HG02973 (cell line): Measurements from ENCODE around the gene SPDYE18.
"Not testable (repeated sequence)": the region's sequence is repeated elsewhere in the genome, so short reads cannot be mapped to it uniquely, and the experiment has no call there.

Source experiments
- ATAC-seq: cut with Tn5 transposase; IDR thresholded peaks from one replicate; pipeline ENCODE4 v1.9.1; 2021; ENCODE audit warnings: moderate library complexity; ENCODE audit not compliant: unreplicated experiment

Gene SPDYE18

GRCh38 chr7:77062557-77062956 lies at the start of gene SPDYE18:
Gene SPDYE18 (minus strand): TSS chr7:77062558. CDS start chr7:77060512, 2,046 bp downstream.
- ATAC-seq: not testable (repeated sequence)

DNA sequence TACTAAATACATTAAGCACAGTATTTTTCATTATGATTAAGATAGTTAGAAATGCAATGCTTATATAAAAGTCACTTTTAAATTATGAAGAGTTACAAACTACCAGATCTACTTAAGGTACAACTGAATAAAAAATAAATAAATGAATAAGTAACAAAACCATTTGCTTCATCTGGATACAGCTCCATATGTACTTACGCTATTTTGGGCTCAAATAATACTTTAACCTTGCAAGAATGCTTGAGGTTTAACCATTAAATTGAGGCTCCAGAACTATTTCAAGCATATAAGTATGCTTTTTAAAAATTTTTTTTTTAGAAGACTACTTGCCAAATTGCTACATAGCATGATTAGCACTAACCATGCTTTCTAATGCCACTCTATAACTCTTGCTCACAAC lies 46.0 kb upstream of the SPDYE18 start:
- not testable (repeated sequence) for ATAC-seq

GRCh38 chr7:77107659-77108058 lies 45.3 kb upstream of the SPDYE18 start:
- not testable (repeated sequence) for ATAC-seq

DNA sequence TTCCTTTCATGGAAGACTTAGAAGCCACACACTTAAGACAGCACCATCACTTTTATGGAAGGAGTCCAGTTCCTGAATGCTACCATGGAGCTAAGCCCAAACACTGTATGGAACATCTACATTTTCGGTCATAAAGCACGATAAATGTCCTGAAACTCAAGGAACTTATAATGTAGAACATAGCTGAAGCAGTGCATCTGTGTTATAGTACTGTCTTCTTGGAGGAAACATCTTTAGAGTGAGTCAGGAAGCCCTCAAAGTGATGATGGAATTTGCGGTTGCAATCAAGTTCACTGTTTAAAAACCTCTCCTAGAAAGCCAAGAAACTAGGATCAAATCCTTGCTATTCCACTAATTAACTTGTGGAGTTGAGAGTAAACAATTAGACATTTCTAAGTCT lies 43.5 kb upstream of the SPDYE18 start:
- ATAC-seq: not testable (repeated sequence)

DNA sequence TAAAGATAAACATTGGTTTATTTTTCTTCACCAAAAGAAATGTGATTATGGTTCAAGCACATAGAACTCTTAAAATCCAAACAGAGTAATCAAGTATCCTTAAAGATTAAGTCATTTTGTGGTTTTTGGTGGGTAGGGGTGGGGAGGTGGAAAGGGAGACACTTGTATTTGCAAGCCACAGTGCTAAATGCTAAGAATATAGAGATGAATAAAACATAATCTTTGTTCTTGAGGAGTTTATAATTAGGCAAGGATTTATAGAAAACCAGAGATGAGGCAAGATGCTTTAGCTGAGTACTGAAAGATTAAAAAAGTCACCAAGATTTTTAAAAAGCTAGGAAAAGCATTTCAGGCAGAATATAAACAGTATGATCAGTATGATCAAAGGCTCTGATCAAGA lies 40.3 kb upstream of the SPDYE18 start:
- ATAC-seq: not testable (repeated sequence)

DNA sequence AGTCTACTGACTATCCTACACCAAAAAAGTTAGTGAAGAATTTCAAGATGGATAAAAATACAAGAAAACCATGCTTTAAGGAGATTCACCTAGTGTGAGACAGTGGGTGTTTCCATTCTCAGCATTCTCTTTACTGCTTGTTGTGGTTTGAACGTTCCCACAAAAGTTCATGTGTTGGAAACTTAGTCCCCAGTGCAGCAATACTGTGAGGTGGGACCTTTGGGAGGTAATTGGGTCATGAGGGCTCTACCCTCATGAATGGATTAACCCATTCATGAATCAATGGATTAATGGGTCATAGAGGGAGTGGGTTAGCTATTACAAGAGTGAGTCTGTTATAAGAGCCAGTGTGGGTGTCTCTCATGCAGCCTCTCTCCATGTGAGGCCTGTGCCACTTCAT lies 38.8 kb upstream of the SPDYE18 start:
- ATAC-seq: not testable (repeated sequence)

GRCh38 chr7:77100501-77100900 lies 38.1 kb upstream of the SPDYE18 start:
- not testable (repeated sequence) for ATAC-seq

DNA sequence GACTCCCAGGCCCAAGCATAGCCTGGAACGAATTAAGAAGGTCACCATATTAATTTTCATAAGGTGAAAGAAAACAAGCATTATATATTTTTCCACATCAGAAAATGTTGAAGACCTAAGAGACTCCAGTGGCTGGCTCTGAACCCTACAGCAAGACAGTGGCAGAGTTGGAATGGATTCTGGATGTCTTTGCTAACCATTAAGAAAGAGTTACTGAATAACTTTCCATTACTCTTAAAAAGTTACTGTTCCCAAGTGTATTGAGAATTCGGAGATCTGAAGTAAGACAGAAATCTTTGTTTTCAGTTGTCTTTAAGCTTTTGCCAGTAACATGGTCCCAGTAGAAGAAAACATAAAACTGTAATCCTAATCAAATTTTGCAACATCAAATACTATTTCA lies 29.9 kb upstream of the SPDYE18 start:
- not testable (repeated sequence) for ATAC-seq

GRCh38 chr7:77082192-77082591 lies 19.8 kb upstream of the SPDYE18 start:
- not testable (repeated sequence) for ATAC-seq

GRCh38 chr7:77080236-77080635 lies 17.9 kb upstream of the SPDYE18 start:
- not testable (repeated sequence) for ATAC-seq

DNA sequence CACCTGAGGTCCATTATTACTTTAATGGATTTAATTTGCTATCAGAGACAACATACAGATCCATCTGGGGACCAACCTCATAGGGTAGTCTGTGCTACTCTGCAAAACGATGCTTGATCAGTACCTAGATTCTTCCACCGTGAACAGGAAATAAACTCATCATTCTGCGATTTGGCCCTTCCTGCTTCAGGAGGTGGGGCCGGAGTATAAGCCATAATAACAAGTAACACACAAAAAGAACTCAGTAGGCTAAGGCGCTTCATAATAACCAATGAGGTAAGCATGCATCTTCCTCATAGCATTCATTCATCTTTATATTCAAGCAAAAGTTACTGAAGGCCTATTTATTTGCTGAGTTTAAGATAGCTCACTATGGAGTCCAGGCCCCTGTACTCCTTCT lies 17.3 kb upstream of the SPDYE18 start:
- not testable (repeated sequence) for ATAC-seq

DNA sequence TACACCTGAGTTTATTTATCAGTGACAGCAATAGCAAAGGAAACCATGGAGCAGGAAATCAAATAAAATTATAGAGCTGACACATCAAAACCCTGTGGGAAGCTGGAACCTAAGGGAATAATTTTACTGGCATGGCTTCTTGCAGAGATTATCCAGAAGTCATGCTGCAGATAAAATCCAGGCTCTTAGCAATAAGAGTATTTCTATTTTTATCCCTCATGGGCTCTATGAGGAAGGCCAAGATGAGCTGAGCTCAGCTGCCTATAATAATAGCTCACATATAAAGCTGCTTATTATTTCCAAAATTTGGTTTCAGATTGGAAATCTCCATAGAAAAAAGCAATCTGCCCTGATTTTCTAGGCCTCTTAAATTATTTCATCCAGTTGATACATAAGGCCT lies 16.8 kb upstream of the SPDYE18 start:
- ATAC-seq: not testable (repeated sequence)

GRCh38 chr7:77077060-77077459 lies 14.7 kb upstream of the SPDYE18 start:
- ATAC-seq: not testable (repeated sequence)

GRCh38 chr7:77074786-77075396 lies 12.5 kb upstream of the SPDYE18 start:
- not testable (repeated sequence) for ATAC-seq

DNA sequence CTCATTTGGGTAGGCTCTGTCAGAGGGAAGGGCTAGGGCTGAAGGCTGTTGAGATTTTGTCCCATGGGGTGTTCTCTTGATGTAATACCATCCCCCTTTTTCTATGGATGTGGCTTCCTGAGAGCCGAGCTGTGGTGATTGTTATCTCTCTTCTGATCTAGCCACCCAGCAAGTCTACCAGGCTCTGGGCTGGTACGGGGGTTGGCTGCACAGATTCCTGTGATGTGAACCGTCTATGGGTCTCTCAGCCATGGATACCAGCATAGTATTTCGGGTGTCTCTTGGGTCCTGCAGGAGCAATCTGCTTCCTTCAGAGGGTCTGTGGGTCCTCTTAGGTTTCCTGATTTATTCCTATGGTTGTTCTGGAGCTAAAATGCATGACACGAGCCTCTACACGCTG lies 8.8 kb upstream of the SPDYE18 start:
- ATAC-seq: not testable (repeated sequence)

GRCh38 chr7:77065869-77066268 lies 3.5 kb upstream of the SPDYE18 start:
- not testable (repeated sequence) for ATAC-seq

- ATAC-seq: not testable (repeated sequence)
Observed at GRCh38 chr7:77063732-77064131, 1.4 kb upstream of the SPDYE18 start.

DNA sequence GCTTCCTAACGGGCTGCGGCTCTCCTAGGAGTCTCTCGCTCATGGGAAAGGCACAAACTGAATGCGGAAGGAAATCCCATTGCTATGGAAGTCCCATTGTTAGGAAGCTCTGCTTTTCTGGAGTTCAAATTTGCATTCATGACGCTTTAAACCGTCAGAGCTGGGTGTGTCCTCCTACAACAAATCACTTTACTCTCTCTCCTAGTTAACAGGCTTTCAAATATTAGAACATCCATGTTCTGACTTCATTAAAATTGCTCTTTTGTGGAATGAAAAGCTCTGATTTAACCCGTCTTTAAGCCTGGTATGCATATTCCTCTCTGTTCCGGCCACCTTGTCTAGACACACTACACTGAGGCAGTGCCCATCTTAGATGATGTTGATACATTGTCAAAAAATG lies 30.1 kb downstream of the SPDYE18 start, which contains the start of gene SPDYE17:
Gene SPDYE17, minus strand, starts transcription at position 101 of the 400 bp plus-strand sequence. CDS start 1,791 bp downstream, outside the sequence.
- ATAC-seq: not testable (repeated sequence)

- not testable (repeated sequence) for ATAC-seq
Observed at GRCh38 chr7:77026349-77026748, 36.0 kb downstream of the SPDYE18 start.

GRCh38 chr7:77010074-77010680 lies 52.2 kb downstream of the SPDYE18 start:
- not testable (repeated sequence) for ATAC-seq

DNA sequence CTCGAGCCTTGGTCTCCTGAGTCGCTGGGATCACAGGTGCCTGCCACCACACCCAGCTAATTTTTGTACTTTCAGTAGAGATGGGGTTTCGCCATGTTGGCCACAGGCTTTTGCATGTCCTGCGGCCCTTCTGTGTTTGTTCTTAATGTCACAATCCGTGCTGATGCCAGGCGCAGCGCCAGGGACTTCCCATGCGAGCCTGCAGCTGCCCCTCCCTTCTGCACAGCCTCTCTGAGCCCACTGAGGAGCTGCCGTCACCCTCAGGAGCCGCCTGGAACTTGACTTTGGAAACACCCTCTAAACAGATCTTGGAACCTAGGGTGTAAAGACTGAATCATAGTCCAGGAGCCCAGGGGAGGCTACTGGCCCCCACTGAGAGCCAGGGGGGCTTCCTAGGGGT lies 54.4 kb downstream of the SPDYE18 start:
- ATAC-seq: not testable (repeated sequence)
